Measurements from ENCODE around the gene TMEM53.
"Not testable (repeated sequence)": the region's sequence is repeated elsewhere in the genome, so short reads cannot be mapped to it uniquely, and the experiment has no call there.

Gene TMEM53

DNA sequence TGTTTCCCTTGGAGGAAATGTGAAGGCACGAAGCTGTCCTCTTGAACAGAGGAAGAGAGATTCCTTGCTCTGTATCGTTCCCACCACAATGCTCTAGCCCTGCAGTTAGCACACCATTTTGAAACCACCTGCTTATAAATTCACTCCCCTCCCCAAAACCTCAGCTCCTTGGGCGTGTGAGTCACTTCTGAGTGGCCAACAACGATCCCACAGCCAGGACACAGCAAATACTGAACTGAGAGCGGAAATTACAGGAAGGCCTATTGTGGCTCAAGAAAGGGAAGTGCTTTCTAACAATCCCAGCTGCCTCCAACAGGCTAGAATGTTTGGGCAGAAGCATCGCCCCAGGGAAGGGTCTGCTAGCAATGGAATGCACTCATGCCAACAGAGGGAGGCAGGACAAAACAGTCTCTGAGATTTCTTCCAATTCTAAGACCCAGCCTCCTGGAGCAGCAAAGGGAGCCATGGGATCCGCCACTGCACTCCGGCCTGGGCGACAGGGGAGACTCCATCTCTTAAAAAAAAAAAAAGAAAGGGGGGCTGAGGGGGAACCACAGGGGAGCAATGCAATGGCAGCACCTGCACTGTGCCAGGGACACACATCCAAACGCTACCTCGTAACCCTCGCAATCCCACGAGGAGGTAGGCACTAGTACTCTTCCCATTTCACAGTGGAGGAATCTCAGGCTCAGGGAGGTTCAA lies 1.9 kb downstream of the TMEM53 start:
- no peak for DNase-seq
- no peak for ATAC-seq

DNA sequence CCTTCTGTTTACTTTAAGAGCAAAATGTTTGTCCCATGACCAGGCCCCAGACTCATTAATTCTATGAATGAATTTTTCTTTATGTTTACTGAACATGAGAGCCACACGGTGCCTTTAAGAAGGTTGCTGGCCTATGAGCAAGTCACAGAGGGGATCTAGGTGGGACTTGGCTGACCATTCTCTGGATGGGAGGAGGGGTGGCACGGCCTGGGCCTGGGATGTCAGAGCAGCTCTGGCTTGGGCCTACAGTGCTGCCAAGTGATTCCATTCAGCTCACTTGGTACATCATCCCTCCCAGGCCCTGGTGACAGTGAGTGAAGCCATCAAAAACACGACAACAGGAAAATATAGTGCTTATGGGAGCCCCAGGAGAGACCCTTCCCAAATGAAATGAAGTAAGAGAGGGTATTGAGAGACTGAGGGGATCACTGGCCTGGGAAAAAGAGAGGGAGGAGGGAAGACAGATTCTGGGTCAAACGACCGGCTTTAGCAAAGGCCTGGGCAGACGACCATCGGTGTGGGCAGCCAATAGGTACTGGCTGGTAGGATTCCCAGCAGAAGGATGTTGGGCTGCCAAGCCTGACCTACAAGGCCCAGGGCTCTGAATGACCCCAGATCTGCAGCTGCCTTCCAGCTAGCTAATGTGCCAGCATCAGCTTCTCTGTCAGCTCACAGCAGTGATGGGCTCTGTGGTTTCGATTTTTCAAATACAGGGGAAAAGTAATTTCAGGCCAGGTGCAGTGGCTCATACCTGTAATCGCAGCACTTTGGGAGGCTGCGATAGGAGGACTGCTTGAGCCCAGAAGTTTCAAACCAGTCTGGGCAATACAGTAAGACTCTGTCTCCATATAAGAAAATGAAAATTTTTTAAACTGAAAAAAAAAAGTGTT lies 3.3 kb downstream of the TMEM53 start:
- ATAC-seq (no peak), DNase-seq (no peak)

DNA sequence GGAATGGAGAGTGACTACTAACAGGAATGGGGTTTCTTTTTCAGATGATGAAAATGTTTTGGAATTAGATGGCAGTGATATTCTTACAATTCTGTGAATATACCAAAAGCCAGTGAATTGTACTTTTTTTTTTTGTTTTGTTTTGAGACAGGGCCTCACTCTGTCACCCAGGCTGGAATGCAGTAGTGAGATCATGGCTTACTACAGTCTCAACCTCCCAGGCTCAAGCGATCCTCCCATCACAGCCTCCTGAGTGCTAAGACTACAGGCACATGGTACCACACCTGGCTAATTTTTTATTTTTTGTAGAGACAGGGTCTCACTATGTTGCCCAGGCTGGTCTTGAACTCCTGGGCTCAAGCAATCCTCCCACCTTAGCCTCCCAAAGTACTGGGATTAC lies 7.6 kb downstream of the TMEM53 start:
- not testable (repeated sequence) for DNase-seq, ATAC-seq

DNA sequence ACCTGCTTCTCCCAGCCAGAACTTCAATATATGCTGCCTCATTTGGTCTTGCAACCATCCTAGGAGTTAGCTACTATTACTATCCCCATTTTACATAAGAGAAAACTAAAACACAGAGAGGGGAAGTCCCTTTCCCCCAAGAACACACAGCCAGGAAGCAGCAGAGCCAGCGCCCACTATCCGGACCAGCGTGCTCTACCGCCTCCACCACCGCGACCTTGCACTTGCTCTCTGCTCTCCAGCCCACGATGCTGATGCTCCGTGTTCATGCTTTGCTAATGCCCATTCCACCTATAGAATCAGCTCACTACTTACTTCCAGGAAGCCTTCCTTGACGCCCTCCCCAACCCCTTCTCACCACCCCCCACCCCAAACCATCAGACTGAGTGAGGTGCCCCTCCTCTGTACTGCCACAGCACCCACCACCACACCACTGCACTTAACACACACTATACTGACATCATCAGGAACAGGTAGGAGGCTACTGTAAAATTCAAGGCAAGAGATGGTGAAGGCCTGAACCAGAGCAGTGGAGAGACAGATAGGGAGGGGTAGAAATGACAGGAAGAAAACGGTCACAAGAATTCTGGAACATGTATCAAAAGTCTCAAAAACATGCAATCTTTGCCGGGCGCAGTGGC lies 9.4 kb downstream of the TMEM53 start:
- ATAC-seq (peak; percentile 80), DNase-seq (peak; percentile 52)

DNA sequence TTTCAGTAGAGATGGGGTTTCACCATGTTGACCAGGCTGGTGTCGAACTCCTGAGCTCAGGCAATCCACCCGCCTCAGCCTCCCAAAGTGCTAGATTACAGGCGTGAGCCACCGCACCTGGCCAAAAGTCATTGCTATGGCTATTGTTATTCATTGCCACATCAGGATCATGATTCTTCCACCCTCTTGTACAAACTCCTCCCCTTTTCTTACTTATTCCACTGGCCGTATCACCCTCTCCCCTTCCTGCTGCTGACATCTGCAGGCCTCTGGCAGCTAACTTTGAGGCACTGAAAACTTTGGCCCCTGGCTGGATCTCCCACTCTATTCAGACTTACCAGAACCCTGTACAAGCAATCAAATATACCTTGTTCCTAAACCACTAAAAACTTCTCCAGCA lies 10.9 kb downstream of the TMEM53 start:
- no peak for ATAC-seq
- no peak for DNase-seq

DNA sequence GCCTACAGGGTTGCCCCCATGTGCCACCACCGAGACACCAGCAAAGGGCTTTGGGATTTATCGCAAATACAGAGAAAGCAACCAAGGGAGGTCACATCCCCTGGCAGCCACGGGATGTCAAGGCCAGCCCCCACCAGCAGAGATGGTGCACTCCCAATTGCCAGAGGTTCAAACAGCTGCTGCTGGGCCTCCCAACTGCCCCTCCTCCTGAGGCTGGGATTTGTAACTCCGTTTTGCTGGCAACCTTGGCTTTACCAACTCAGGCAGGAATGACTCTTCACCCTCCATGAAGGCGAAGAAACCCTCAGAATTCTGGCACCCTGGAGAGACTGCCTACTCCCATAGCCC lies 11.6 kb downstream of the TMEM53 start:
- ATAC-seq (no peak), DNase-seq (no peak)

DNA sequence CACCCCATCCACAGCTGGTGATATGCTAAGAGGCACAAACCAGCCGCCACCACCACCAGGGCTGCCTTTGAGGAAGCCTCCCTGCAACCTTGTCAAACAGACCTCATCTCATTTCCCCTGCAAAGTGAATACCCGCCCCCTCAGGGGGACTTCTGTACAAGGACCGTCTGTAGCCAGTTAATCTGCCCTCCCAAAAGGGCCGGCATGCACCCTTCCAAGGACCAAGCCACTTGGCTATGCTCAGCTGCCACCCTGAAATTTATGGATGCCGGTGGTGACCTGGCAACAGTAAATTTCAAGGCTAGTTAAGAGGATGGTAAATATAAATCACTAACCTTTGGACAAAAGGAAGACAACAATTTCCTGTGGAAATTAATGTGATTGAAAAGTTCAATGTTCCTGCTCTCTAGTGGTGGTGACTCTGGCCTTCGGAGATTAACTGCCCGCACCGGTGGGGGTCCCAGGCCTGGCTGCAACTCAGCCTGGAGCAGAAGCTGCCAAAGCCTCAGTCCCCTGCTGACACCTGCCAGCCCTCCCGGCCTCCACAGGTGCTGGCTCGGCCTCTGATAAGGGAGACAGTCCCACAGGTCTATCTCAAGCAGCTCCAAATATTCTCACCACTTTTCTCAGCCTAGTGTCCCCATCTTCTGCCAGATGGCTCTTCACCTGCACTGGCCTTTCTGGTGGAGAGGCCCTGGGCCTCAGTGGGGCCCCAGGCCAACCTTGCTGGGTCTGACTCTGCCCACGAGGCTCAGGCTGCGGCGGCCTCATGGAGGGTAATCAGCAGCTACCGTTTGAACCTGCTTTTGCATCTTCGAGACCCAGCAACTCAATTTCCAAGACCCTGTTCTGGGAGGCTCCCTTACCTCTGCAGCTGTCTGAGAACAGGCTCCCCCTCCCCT lies 12.2 kb downstream of the TMEM53 start:
- DNase-seq: no peak

DNA sequence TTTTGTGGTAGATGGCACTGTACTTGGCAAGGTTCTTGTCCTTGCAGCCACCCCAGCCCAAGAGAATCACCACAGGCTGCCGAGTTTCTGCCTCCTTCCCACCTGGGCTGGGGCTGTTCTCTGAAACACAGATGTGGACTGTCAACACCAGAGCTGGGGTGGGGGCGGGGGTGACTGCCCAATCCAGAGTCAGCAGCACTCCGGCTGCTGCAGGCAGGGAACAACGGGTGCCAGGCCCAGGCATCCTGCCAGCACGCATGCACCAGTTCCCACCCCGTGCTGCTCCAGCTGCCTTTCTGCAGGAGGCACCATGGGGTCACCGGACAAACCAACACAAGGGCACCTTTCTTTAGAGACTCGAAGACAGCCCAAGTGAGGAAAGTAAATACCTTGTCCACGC lies 14.1 kb downstream of the TMEM53 start:
- DNase-seq: no peak
- ATAC-seq: no peak

More for the DNA sequence above, 12.2 kb downstream of the TMEM53 start:
- no peak for ATAC-seq

DNA sequence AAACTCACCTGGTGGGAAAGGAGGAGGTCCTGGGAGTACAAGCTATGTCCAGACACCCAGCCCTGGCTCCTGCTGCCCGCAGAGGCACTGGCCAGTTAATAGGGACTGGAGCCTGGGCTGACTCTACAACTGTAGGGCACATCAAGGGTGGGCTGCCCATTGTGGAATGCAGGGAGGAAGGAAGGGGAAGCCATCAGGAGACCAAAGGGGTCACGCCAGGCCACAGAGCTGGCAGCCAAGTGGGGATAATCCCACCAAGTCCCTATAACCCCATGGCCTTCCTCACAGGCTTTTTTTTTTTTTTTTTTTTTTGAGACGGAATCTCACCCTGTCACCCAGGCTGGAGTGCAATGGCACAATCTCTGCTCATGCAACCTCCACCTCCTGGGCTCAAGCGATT lies 14.7 kb downstream of the TMEM53 start:
- DNase-seq: no peak
- ATAC-seq: no peak

DNA sequence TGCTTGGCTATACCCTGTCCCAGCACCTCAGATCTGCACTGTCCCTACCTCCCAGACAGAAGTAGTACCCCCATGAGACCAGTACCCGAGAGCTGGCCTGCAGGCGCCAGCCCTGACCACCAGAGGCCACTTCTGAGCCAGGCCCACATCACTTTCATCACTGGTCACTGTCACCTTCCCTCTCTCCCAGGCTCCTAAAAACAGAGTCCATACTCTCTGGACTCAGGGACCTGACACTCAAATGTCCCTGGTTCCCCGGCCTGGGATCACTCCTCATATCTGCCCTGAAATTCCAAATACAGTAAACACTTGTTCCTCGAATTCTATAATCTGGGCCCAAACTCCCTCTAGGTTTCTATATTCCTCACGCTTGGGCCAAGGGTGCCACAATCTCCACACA lies 18.7 kb downstream of the TMEM53 start:
- ATAC-seq (no peak), DNase-seq (peak; percentile 23)

DNA sequence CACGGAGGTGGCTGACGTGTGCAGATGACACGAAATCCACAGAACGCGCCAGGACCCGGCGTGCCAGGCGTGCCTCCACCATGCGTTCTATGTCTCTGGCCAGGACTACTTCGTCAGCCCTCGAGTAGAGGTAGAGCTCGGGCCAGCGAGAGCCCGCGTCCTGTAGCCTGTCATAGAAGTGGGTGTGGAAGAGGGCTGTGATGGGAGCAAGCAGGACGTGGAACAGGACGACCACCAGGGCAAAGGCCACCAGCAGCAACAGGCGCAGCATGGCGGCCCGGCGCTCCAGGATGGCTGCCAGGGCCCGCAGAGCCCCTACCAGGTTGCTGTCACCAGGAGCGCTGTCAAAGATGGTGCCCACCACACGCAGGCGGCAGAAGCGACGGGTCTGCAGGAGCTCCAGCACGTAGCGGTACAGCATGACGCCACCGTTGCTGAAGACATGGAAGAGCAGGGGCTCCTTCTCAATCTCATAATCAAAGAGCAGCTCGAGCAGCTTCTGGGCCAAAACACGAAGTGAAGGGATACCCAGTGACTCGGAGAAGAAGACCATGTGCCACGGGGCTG lies 19.6 kb downstream of the TMEM53 start:
- ATAC-seq: no peak

DNA sequence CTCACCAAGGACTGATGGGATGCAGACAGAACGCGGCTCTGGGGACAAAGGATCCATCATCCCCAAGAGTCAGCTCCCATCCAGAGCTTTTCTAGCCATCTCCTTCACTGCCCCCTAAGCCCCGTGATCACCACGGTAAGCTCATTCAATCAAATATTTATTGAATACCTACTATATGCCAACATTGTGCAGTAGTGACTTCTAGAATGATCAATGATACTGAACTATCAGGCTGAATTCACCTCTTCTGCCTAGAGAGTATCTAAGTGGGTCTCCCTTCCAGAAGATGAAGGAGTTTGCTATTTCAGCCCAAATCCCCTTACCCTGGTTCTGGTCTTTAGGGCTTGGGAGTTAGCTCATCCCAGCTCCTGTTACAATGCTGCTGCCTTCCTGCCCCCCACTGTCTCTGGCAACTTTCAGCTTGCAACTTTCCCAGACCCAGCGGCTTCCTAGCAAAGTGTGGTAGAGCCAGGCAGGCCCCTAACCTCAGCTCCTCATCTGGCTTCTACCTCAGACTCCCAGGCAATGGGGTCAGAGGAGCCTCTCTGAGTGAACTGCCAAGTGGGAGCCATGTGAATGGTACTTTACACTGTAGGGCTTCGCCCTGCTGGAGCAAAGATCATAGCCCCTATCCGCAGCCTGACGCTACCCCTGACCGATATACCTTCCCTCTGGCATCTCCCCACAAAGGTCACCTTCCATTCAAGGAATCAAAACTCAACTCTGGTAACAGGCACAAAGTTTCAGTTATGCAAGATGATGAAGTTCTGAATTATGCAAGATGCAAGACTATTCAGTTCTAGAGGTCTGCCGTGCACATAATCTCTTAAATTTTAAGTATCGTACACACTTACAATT lies 20.9 kb downstream of the TMEM53 start:
- DNase-seq (no peak), ATAC-seq (no peak)

More for the DNA sequence above, 19.6 kb downstream of the TMEM53 start:
- no peak for DNase-seq

DNA sequence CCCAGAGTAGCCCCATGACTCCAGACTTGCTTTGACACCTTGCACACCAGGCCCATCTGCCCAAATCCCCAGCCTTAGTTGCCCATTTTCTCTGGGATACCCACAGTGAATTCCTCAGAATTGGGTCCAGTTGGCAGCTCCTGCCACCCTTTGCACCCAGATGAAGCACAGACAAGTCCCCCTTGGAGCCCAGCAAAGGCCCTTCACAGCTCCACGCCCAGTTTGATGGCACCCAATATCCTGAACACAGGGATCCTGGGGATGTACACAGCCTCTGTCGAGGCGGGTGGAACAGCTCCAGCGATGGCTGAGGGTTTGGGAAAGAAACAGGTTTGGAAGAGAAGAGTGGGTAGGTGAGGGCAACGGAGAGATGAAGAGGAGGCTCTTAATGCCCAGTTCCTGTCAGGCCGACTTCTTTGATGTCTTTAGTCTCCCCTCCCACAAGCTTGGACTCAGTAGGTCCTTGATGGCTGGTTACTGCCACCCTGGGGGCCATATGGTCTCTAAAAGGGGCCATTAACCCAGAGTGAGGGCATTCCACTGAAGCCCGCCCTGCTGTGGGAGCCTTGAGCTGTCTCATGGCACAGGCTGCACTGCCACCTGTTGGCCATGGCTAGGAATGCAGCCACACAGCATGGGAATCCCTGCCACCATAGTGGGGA lies 21.7 kb downstream of the TMEM53 start:
- peak; percentile 83 for DNase-seq

DNA sequence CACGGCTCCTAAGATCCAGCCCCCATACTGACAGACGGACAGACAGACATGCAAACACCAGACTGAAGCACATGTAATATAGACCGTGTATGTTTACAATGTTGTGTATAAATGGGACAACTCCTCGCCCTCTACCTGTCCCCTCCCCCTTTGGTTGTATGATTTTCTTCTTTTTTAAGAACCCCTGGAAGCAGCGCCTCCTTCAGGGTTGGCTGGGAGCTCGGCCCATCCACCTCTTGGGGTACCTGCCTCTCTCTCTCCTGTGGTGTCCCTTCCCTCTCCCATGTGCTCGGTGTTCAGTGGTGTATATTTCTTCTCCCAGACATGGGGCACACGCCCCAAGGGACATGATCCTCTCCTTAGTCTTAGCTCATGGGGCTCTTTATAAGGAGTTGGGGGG lies 23.2 kb downstream of the TMEM53 start:
- DNase-seq: no peak
- no peak for ATAC-seq

More for the DNA sequence above, 21.7 kb downstream of the TMEM53 start:
- ATAC-seq: peak; percentile 90

DNA sequence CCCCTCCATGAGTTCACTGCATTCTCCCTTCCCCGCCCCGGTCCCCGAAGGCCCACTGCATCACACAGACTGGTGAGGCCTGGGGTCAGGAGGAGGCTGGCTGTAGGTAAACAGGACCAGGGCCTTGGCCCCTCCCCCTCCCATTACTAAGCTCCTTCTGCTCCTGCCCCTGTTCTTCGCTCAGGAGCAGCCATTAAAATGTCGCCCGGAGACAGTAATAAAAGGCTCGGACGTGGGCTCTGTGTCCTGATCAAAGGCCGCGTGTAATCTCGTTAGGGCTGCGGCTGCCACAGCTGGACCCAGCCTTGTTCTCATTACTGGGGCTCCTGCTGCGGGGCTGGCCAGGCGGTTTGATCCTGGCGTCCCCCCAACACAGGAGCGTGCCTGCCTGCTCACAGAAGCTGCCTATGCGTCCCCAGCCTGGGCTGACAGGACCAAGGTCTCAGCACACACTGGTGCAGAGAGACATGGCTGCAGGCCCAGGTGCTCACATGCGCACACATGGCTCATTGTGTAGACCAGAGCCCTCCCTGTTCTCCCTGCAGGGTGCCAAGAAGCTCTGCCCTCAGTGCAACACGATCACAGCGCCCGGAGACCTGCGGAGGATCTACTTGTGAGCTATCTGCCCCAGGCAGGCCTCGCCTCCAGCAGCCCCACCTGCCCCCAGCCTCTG lies 24.0 kb downstream of the TMEM53 start:
- no peak for ATAC-seq
- no peak for DNase-seq

DNA sequence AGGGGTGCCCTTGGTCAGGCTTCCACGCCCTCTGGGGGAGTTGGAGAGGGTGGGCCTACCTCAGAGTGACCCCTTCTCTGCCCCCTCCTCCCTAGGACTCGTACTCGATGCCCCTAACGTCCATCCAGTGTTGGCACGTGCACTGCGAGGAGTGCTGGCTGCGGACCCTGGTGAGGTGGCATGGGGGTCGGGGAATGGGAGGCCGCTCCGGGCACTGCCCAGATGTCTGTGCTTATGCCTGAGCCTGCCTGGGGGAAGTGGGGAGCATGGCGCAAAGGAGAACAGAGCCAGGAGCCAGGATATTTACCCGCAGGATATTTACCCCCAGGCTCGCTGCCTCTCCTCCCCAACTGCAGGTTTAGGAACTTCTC lies 24.5 kb downstream of the TMEM53 start:
- ATAC-seq (no peak), DNase-seq (no peak)

DNA sequence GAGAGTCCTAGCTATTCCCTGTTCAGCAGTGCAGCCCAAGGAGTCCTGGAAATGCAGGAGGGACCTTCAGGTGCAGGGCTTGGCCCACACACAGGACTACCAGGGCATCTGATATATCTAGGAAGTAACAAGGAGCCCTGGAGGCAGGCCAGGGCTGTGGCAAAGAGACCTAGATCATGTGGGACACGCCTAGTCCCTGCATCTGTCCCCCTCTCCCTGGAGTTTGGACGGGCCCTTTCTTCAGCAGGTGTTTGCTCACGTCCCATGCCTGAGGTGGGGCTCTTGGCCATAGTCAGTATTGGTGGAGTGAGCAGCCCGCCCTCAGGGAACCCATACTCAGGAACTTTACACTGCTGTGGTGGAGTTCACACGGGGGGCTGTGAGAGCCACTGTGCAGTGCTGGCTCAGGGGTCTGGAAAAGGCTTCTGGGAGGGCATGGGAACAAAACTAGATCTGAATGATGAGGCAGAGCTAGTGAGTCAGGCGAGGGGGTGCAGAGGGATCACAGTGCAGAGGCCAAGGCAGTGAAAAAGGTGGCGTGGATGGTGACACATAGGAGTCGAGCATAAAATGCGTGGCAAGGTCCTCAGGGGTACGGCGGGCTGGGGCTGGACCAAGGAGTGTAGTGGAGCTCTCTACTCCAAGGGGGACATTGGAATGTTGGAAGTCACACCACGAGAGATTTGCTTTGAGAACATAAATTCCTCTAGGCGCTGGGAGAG lies 25.6 kb downstream of the TMEM53 start:
- DNase-seq (no peak), ATAC-seq (no peak)

DNA sequence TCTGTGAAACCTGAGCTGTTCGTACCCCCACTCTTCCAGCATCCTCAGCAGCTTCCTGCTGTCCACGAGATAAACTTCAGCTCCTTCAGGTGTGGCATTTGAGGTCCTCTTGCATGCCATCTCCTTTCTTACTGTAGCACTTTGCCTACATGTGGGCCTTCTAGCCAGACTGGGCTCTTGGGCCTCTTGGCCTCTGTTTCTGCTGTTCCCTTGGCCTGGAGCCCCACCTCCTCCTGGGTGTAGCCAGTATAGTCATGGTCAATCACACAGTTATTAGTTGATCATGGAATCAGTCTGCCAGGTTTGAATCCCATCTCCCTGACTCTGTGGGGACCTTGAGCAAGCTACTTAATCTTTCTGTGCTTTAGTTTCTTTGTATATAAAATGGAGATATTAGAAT lies 26.4 kb downstream of the TMEM53 start:
- no peak for ATAC-seq

More for the DNA sequence above, 26.4 kb downstream of the TMEM53 start:
- DNase-seq: no peak

Data from stimulated activated naive CD8-positive, alpha-beta T cell treated with anti-CD3 and anti-CD28 coated beads, Interleukin-15, Interleukin-2, amounts not matched to agents 100 U/mL and 50 U/mL, for 24 hours (primary cell).